ENCODE results near the gene ARF1. TPM values are rescaled to one million over a fixed set of nuclear protein-coding genes. Genes with fewer than 3 reads are reported as not detected.

The ARF1 gene
- total and polyA plus RNA-seq, 7 donors: 176 to 612 (median 295) TPM

DNA sequence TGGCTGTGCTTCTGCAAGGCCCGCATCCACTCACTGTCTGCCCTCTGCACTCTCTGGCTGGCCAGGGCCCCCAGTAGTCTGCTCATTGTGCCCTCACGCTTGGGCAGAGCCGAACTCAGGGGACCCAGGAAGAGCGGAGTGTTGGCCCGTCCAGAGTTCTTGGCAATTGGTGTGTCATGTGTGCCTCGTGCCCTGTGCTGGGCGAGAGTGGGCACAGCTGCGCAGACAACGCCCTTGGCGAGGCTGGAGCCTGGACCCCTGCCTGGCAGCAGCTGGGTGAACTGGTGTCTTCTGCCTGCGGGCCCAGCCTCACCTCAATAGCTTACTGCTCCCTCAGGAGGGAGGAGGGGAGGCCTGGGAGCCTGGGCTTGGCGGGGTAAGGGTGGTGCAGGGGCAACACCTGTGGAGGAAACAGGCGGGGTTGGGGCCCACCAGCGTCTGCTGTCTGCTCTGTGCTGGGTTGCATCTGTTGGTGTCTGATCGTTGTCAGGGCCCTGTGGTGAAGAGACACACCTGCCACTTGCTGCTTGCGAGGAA, 59.7 kb downstream of the ARF1 start:
- Histone ChIP-seq H3K4me3 (peak overlapping the region; percentile 89), H3K27ac (peak overlapping the region; percentile 97), H3K27me3 (ENCODE audit: insufficient read depth in 3 of 3, low read length in 2 of 3) (no peaks in the 10 kb centered on the region), H3K36me3 (ENCODE audit: insufficient read depth in 1 of 2, low read depth in 1 of 2) (peaks cover 7 to 16% of the 10 kb centered on the region in 2 donors), H3K9me3 (no peaks in the 10 kb centered on the region), H3K4me1 (peaks cover 30% of the 10 kb centered on the region)
- DNase-seq: peak in 1 of 2 donors; percentile 53
- TF ChIP-seq, protein P1, sequence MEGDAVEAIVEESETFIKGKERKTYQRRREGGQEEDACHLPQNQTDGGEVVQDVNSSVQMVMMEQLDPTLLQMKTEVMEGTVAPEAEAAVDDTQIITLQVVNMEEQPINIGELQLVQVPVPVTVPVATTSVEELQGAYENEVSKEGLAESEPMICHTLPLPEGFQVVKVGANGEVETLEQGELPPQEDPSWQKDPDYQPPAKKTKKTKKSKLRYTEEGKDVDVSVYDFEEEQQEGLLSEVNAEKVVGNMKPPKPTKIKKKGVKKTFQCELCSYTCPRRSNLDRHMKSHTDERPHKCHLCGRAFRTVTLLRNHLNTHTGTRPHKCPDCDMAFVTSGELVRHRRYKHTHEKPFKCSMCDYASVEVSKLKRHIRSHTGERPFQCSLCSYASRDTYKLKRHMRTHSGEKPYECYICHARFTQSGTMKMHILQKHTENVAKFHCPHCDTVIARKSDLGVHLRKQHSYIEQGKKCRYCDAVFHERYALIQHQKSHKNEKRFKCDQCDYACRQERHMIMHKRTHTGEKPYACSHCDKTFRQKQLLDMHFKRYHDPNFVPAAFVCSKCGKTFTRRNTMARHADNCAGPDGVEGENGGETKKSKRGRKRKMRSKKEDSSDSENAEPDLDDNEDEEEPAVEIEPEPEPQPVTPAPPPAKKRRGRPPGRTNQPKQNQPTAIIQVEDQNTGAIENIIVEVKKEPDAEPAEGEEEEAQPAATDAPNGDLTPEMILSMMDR (IDR thresholded peaks at IDR 0.05): no peak
- ATAC-seq: no peak
- WGBS, 3 donors: 35 to 53% (median 39%) methylated on average over 15 to 16 of the region's 16 CpGs
- intact Hi-C loops (cut with DNase I): no loop called here

DNA sequence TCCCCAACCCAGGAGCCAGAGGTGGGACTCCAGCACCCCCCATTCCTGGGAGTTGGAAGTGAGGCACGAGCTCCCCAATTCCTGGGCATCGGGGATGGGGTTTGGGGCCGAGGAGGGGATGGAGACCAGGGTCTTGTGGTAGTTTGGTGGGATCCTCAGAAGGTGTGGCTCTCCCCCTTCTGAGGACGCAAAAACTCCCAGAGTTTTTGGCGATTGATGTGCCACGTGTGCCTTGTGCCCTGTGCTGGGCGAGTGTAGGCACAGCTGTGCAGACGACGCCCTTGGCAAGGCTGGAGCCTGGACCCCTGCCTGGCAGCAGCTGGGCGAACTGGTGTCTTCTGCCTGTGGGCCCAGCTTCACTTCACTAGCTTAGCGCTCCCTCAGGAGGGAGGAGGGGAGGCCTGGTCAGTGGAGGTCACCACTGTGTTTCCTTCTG, 60.2 kb downstream of the ARF1 start:
- DNase-seq (peak in 1 of 2 donors; percentile 50), ATAC-seq (no peak)
- peak overlapping the region; percentile 89 for H3K4me3 ChIP-seq
- H3K4me1 ChIP-seq: peaks cover 30% of the 10 kb centered on the region
- TF ChIP-seq, protein P1 (IDR thresholded peaks at IDR 0.05): no peak
- no peaks in the 10 kb centered on the region for H3K9me3 ChIP-seq
- H3K36me3 ChIP-seq (ENCODE audit: insufficient read depth in 1 of 2, low read depth in 1 of 2): peaks cover 7 to 21% of the 10 kb centered on the region in 2 donors
- no peaks in the 10 kb centered on the region for H3K27me3 ChIP-seq (ENCODE audit: insufficient read depth in 3 of 3, low read length in 2 of 3)
- H3K27ac ChIP-seq: peak overlapping the region; percentile 97
- 42 to 59% (median 44%) methylated on average over 11 of the region's 11 CpGs for WGBS, 3 donors
- intact Hi-C loops (cut with DNase I): no loop called here

DNA sequence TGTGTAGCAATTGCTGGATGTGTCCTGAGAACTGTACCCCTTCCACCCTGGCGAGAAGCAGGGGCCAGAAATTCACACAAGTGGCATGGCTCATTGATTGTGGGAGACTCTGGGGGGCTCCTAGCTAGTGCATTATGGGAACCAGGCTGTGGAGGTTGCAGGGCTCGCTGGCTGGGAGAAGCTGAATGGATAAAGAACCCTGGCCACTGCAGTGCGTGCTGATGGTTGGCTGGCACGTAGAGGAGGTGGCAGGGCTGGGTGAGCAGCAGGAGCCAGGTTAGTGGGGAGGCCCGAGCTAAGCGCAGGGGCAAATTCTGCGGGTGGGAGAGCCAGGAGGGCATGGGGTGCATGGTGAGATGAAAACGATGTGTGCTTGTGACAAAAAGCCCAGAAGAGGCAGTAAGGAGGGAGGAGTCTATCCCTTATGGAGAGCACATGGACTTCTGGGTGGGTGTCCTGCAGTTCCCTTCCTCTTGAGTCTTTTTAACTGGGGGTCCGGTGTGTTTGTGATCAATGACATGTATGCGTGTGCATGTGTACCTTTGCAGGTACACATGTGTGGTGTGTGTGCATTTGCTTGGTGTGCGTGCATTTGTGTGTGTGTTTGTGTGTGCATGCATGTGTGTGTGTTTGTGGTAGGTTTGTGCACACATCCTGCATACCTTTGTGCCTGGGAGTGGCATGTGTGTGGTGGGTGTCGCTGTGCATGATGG, 61.1 kb downstream of the ARF1 start:
- Histone ChIP-seq H3K27me3 (ENCODE audit: insufficient read depth in 3 of 3, low read length in 2 of 3) (no peaks in the 10 kb centered on the region), H3K4me1 (peaks cover 30% of the 10 kb centered on the region), H3K36me3 (ENCODE audit: insufficient read depth in 1 of 2, low read depth in 1 of 2) (peaks cover 7 to 30% of the 10 kb centered on the region in 2 donors), H3K4me3 (no peak overlapping the region), H3K9me3 (no peaks in the 10 kb centered on the region), H3K27ac (no peak overlapping the region)
- intact Hi-C loops (cut with DNase I): no loop called here
- DNase-seq: no peak
- WGBS, 3 donors: 87 to 91% (median 88%) methylated on average over 12 of the region's 12 CpGs
- TF ChIP-seq, protein P1 (IDR thresholded peaks at IDR 0.05): no peak
- ATAC-seq: no peak

DNA sequence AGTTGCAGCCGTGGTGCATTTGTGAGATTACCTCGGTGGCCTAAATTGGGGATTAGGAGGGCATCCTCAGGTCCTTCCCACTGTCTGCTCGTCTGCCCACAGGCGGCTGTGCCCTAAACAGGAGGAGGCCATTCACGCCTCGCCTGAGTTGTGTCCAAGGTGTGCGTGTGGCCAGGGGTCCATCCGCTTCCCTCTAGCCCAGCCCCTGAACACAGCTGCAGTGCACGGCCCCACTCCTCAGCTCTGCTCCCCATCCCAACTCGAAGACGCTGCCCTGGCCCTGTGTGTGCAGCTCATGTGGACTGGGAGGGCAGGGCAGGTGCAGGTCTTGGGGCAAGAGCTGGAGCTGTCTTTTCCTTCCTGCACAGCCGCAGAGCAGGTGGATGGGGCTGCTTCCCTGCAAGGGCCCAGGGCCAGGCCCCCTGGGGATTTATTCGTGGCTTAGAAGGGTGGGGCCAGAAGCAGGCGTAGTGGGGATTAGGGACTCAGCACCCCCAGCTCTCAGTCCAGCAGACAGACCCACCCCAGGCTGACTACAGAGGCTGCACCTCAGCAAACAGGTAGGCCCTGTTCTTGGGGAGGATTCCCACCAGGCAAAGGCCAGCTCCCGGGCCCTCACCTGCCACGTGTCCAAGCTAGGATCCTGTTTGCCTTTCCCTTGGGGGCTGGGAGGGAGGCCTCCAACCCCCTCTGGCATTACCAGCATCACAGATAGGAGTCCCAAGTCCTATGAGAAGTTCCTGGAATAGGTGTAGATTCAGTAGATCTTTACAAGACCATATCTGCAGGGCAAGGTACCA, 61.9 kb downstream of the ARF1 start:
- ATAC-seq: no peak
- H3K27me3 ChIP-seq (ENCODE audit: insufficient read depth in 3 of 3, low read length in 2 of 3): no peaks in the 10 kb centered on the region
- H3K4me1 ChIP-seq: peaks cover 30% of the 10 kb centered on the region
- H3K4me3 ChIP-seq: no peak overlapping the region
- H3K36me3 ChIP-seq (ENCODE audit: insufficient read depth in 1 of 2, low read depth in 1 of 2): peaks cover 7 to 34% of the 10 kb centered on the region in 2 donors
- no peaks in the 10 kb centered on the region for H3K9me3 ChIP-seq
- H3K27ac ChIP-seq: no peak overlapping the region
- TF ChIP-seq, protein P1 (IDR thresholded peaks at IDR 0.05): no peak
- DNase-seq: no peak
- 79 to 81% (median 81%) methylated on average over 16 of the region's 16 CpGs for WGBS, 3 donors
- intact Hi-C loops (cut with DNase I): no loop called here
